Measurements from ENCODE around the gene MBTPS1. TPM values are rescaled to one million over a fixed set of nuclear protein-coding genes. Genes with fewer than 3 reads are reported as not detected.

The MBTPS1 gene
- total and polyA plus RNA-seq, 10 of the 15 experiments (the other 5 are each of a cell fraction or from before 2014, with no cell fraction given): 1.3 to 43.9 (median 35.2) TPM

- TF ChIP-seq ZBTB40 (IDR thresholded peaks at IDR 0.05; ENCODE audit: borderline replicate concordance) (no peak), JUNB (IDR thresholded peaks at IDR 0.05) (no peak), SREBF2 (IDR thresholded peaks at IDR 0.05; ENCODE audit: low read length) (no peak), ZNF207 (IDR thresholded peaks at IDR 0.05; ENCODE audit: borderline replicate concordance) (no peak)
These were observed 12.5 kb downstream of the MBTPS1 start (continued) for GRCh38 chr16:84104231-84104630.

GRCh38 chr16:84103678-84104077, 13.1 kb downstream of the MBTPS1 start:
- ChIA-PET CTCF (interaction anchor here (1.0 to 1.4 kb wide), 2 partner anchors 12 to 35 kb away, joined by 3 read pairs; no protein-coding TSS in a partner anchor), SMC1A (ENCODE audit: uncharacterized antibody, unreplicated experiment) (interaction anchor here (0.8 to 2.8 kb wide), 2 partner anchors 15 to 18 kb away, joined by 3 to 10 read pairs; no protein-coding TSS in a partner anchor), RAD21 (ENCODE audit: unreplicated experiment) (no interaction called here), POLR2A (interaction anchor here (1.0 kb wide), 1 partner anchor 12 kb away, joined by 6 read pairs; the partner anchor contains the start of gene MBTPS1)
- FAIRE-seq (no peak), ATAC-seq (no peak), DNase-seq (ENCODE audit: low read depth, low spot score) (no peak)
- Histone ChIP-seq H3K27me3 (replicated peaks in 1 of 2; ENCODE audit: control insufficient read depth in 2 of 2, insufficient read depth in 2 of 2, low read length in 1 of 2) (no peaks in the 10 kb centered on the region), H2AFZ (ENCODE audit: control insufficient read depth, low read depth, low read length) (no peak overlapping the region), H3K27ac (ENCODE audit: control insufficient read depth, insufficient read depth) (no peak overlapping the region), H3K4me2 (ENCODE audit: control insufficient read depth, insufficient read depth) (no peak overlapping the region), H3K79me2 (ENCODE audit: control insufficient read depth, insufficient read depth, low read length) (peaks cover 11% of the 10 kb centered on the region), H3K9ac (ENCODE audit: control insufficient read depth, insufficient read depth, low read length) (no peak overlapping the region), H3K4me3 (no peak overlapping the region), H3K9me3 (replicated peaks; ENCODE audit: control insufficient read depth, insufficient read depth, low read length) (no peaks in the 10 kb centered on the region), H4K20me1 (ENCODE audit: control insufficient read depth, insufficient read depth) (no peaks in the 10 kb centered on the region), H3K4me1 (ENCODE audit: control insufficient read depth, insufficient read depth, low read length) (no peaks in the 10 kb centered on the region; the same call in 1 of the 2 replicates), H3K36me3 (ENCODE audit: control insufficient read depth in 2 of 2, insufficient read depth in 2 of 2, low read length in 1 of 2) (no peaks in the 10 kb centered on the region; a peak in 2 of 4 replicates)
- intact Hi-C loops (cut with micrococcal nuclease; ENCODE audit: unreplicated experiment) (no loop called here), in situ Hi-C loops (cut with MboI) (no loop called here)
- no peak for TF ChIP-seq STAT1 (conservative IDR thresholded peaks at IDR 0.05)
- no peak for TF ChIP-seq IRF4 (IDR thresholded peaks at IDR 0.05; ENCODE audit: low read depth, low read length)
- TF ChIP-seq E2F4 (IDR thresholded peaks at IDR 0.05; ENCODE audit: low read depth, low read length): no peak
- TF ChIP-seq ASH2L (IDR thresholded peaks at IDR 0.05; ENCODE audit: borderline replicate concordance, low read depth): no peak
- TF ChIP-seq POU2F2 (IDR thresholded peaks at IDR 0.05; ENCODE audit: borderline replicate concordance, low read depth, low read length): no peak
- no peak for TF ChIP-seq JUNB (IDR thresholded peaks at IDR 0.05)
- no peak for TF ChIP-seq HSF1 (IDR thresholded peaks at IDR 0.05; ENCODE audit: low read depth, low read length)
- no peak for TF ChIP-seq E2F8 (IDR thresholded peaks at IDR 0.05; ENCODE audit: low read depth, partially characterized antibody)
- no peak for TF ChIP-seq SREBF1 (IDR thresholded peaks at IDR 0.05; ENCODE audit: low read length)
- no peak for TF ChIP-seq SMAD1 (IDR thresholded peaks at IDR 0.05; ENCODE audit: low read depth, partially characterized antibody)
- no TSS peak for BruUV-seq (replicated peaks)
- 57% methylated on average over 5 of the region's 5 CpGs for WGBS (ENCODE audit: insufficient coverage, insufficient replicate concordance, low lambda C conversion rate, missing lambda C conversion rate)

Measured in GM12878 (cell line).